K562 (cell line): ENCODE measurements around the gene SEL1L. TPM values are rescaled to one million over a fixed set of nuclear protein-coding genes. Genes with fewer than 3 reads are reported as not detected.

Experiments
- ATAC-seq: fragments of 200-7000 bp; cut with Tn5 transposase; 3 replicates; pipeline ENCODE4 v1.9.1; 2020; ENCODE audit warnings: moderate library complexity
- BruUV-seq: library from RNA; stranded (reverse); fragments of 400-500 nt; replicated peaks from 2 replicates; lab custom pipeline; 2021; lab: Mats Ljungman, UMichigan
- CTCF ChIA-PET: fragments of 300-600 bp; formaldehyde crosslinking; extraction: SDS; loops from one replicate; lab custom pipeline; 2021; ENCODE audit warnings: low intra/inter-chr PET ratio; lab: Yijun Ruan, JAX
- POLR2A ChIA-PET: fragments of 300-600, 350-650 bp; sonication (Branson Sonifier 250); formaldehyde crosslinking; extraction: SDS; loops from one replicate; lab custom pipeline; 2021; ENCODE audit warnings: antibody characterized with exemption, inconsistent platforms; lab: Yijun Ruan, JAX
- DNase-seq, 4 experiments: peaks; one replicate each; pipeline versions ENCODE4 v3.0.0 to v3.0.0-alpha.2; 2011 to 2018; ENCODE audit warnings: low spot score in 3 of 4, mixed read lengths in 3 of 4; ENCODE audit errors: extremely low read depth in 1 of 4
- FAIRE-seq: peaks from 2 replicates; lab custom pipeline; 2011; peaks lifted over from hg19 to GRCh38; lab: Jason Lieb, UNC
- H2AFZ ChIP-seq: 2 replicates; pipeline ENCODE4 v1.6.0; 2011; ENCODE audit warnings: low read depth, low read length, control low read depth, inconsistent platforms
- H3K27ac ChIP-seq: fragments of 200-600 bp; 3 replicates; pipeline ENCODE4 v1.8.0; 2011; ENCODE audit warnings: low read depth, mild to moderate bottlenecking, control low read depth, inconsistent platforms, low read length, moderate library complexity, mixed read lengths; ENCODE audit errors: extremely low read depth
- H3K27me3 ChIP-seq, 2 experiments: fragments of 300-600 bp in 1 of 2; 2 replicates in 1 of 2; 3 replicates in 1 of 2; pipeline versions ENCODE4 v1.6.0 to v1.8.0; 2011; ENCODE audit warnings: inconsistent platforms in 2 of 2, low read length in 2 of 2, mild to moderate bottlenecking in 1 of 2, mixed read lengths in 1 of 2, moderate library complexity in 1 of 2; ENCODE audit not compliant: control insufficient read depth in 2 of 2, insufficient read depth in 2 of 2
- H3K36me3 ChIP-seq: fragments of 300-600 bp; 3 replicates; pipeline ENCODE4 v1.8.0; 2011; ENCODE audit warnings: mild to moderate bottlenecking, low read length, inconsistent platforms; ENCODE audit not compliant: control insufficient read depth, insufficient read depth
- H3K4me1 ChIP-seq, 2 experiments: fragments of 200-600 bp in 1 of 2; replicated peaks in 1 of 2; 2 replicates in 1 of 2; 3 replicates in 1 of 2; pipeline versions ENCODE4 v1.5.1 to v1.8.0; 2011; ENCODE audit warnings: inconsistent platforms in 2 of 2, low read length in 2 of 2, mild to moderate bottlenecking in 1 of 2, mixed read lengths in 1 of 2, moderate library complexity in 1 of 2; ENCODE audit not compliant: control insufficient read depth in 2 of 2, insufficient read depth in 2 of 2
- H3K4me2 ChIP-seq: 2 replicates; pipeline ENCODE4 v1.6.1; 2011; ENCODE audit warnings: low read length, control low read depth, inconsistent platforms, mixed read lengths; ENCODE audit not compliant: insufficient read depth
- H3K4me3 ChIP-seq: fragments of 200-600 bp; sonication (generic), shearing (Covaris generic); 2 replicates; pipeline ENCODE4 v1.5.1; 2016; ENCODE audit warnings: control low read depth, inconsistent platforms
- H3K79me2 ChIP-seq: fragments of 200-600 bp; 3 replicates; pipeline ENCODE4 v1.8.0; 2011; ENCODE audit warnings: low read length, inconsistent platforms; ENCODE audit not compliant: control insufficient read depth, insufficient read depth
- H3K9ac ChIP-seq, 2 experiments: 2 replicates each; pipeline versions ENCODE4 v1.6.0 to v1.6.1; 2011; ENCODE audit warnings: low read depth in 2 of 2, low read length in 2 of 2, control low read depth in 1 of 2, inconsistent platforms in 1 of 2, mild to moderate bottlenecking in 1 of 2, mixed read lengths in 1 of 2; ENCODE audit not compliant: insufficient read depth in 1 of 2
- H3K9me1 ChIP-seq: one replicate; pipeline ENCODE4 v1.6.0; 2011; ENCODE audit warnings: inconsistent platforms, mild to moderate bottlenecking, low read length, moderate library complexity; ENCODE audit not compliant: control insufficient read depth, insufficient read depth
- H3K9me3 ChIP-seq: replicated peaks from 2 replicates; pipeline ENCODE4 v1.5.1; 2011; ENCODE audit warnings: low read depth, low read length, inconsistent platforms; ENCODE audit not compliant: control insufficient read depth, insufficient read depth
- H4K20me1 ChIP-seq: replicated peaks from 2 replicates; pipeline ENCODE4 v1.6.1; 2011; ENCODE audit warnings: low read length, inconsistent platforms, mixed read lengths; ENCODE audit not compliant: control insufficient read depth, insufficient read depth
- CTBP1 ChIP-seq: fragments of 450-650 bp; IDR thresholded peaks from 2 replicates; pipeline ENCODE4 v1.6.1; 2016; ENCODE audit warnings: borderline replicate concordance
- E2F6 ChIP-seq, 2 experiments: IDR thresholded peaks; 2 replicates each; pipeline ENCODE4 v1.6.1; 2011; ENCODE audit warnings: borderline replicate concordance in 1 of 2, control low read depth in 1 of 2, low read depth in 1 of 2, low read length in 1 of 2, mild to moderate bottlenecking in 1 of 2, mixed read lengths in 1 of 2, moderate library complexity in 1 of 2; ENCODE audit not compliant: insufficient read depth in 1 of 2, insufficient read length in 1 of 2, poor library complexity in 1 of 2, severe bottlenecking in 1 of 2; ENCODE audit errors: extremely low read depth in 1 of 2
- HEY1 ChIP-seq: fragments of 250-450 bp; sonication (Bioruptor Pico); IDR thresholded peaks from 2 replicates; pipeline ENCODE4 v1.5.0; 2020; ENCODE audit warnings: mild to moderate bottlenecking, moderate library complexity, borderline replicate concordance
- KDM1A ChIP-seq, 2 experiments: fragments of 450-650 bp; IDR thresholded peaks; 2 replicates each; pipeline ENCODE4 v1.6.1; 2016; ENCODE audit warnings: mild to moderate bottlenecking in 2 of 2
- KDM2B ChIP-seq: fragments of 250-450 bp; sonication (Bioruptor Pico); IDR thresholded peaks from 2 replicates; pipeline ENCODE4 v1.8.0; 2021; ENCODE audit warnings: mild to moderate bottlenecking, moderate library complexity
- MAFK ChIP-seq: IDR thresholded peaks from 2 replicates; pipeline ENCODE4 v1.6.1; 2011; ENCODE audit warnings: low read length, improper control_type of control experiment
- MAZ ChIP-seq, 2 experiments: fragments of 450-650 bp in 1 of 2; sonication (generic) in 1 of 2; formaldehyde crosslinking; IDR thresholded peaks in 1 of 2; conservative IDR thresholded peaks in 1 of 2; 2 replicates each; pipeline versions ENCODE4 v1.4.0 to v1.5.0; 2020; ENCODE audit warnings: mild to moderate bottlenecking in 1 of 2, missing genetic modification reagents in 1 of 2
- MBD1 ChIP-seq: fragments of 250-450 bp; sonication (Bioruptor Pico); IDR thresholded peaks from 2 replicates; pipeline ENCODE4 v1.8.0; 2022; ENCODE audit warnings: inconsistent platforms
- MEF2D ChIP-seq: conservative IDR thresholded peaks from 2 replicates; pipeline ENCODE4 v1.6.1; 2016; ENCODE audit warnings: low read depth, missing genetic modification characterization, missing compliant biosample characterization
- NR2F6 ChIP-seq: fragments of 450-650 bp; formaldehyde crosslinking; IDR thresholded peaks from 2 replicates; pipeline ENCODE4 v1.4.0; 2020; ENCODE audit warnings: mild to moderate bottlenecking
- RUNX1 ChIP-seq: sonication (generic); IDR thresholded peaks from 2 replicates; pipeline ENCODE4 v1.6.1; 2016; ENCODE audit warnings: antibody characterized with exemption, low read depth
- TCF15 ChIP-seq: fragments of 250-450 bp; sonication (Bioruptor Pico); IDR thresholded peaks from 2 replicates; pipeline ENCODE4 v1.8.0; 2022; ENCODE audit warnings: moderate library complexity, mild to moderate bottlenecking, inconsistent platforms
- TOE1 ChIP-seq, 2 experiments: fragments of 450-650 bp in 1 of 2; sonication (generic) in 1 of 2; formaldehyde crosslinking in 1 of 2; IDR thresholded peaks; 2 replicates each; pipeline versions ENCODE4 v1.7.1 to v1.8.0; 2016 to 2022; ENCODE audit warnings: borderline replicate concordance in 2 of 2, mild to moderate bottlenecking in 2 of 2, antibody characterized with exemption in 1 of 2, inconsistent platforms in 1 of 2, low read depth in 1 of 2, missing genetic modification reagents in 1 of 2, moderate library complexity in 1 of 2
- ZNF165 ChIP-seq: fragments of 250-450 bp; sonication (Bioruptor Pico); IDR thresholded peaks from 2 replicates; pipeline ENCODE4 v1.4.0; 2020; ENCODE audit warnings: borderline replicate concordance
- ZNF282 ChIP-seq: sonication (generic); formaldehyde crosslinking; IDR thresholded peaks from 2 replicates; pipeline ENCODE4 v1.8.1; 2023; ENCODE audit warnings: missing genetic modification reagents
- ZNF398 ChIP-seq: fragments of 250-450 bp; sonication (Bioruptor Pico); IDR thresholded peaks from 2 replicates; pipeline ENCODE4 v1.8.0; 2021; ENCODE audit warnings: moderate library complexity, mild to moderate bottlenecking, inconsistent platforms
- ZNF75A ChIP-seq: fragments of 450-650 bp; formaldehyde crosslinking; IDR thresholded peaks from 2 replicates; pipeline ENCODE4 v1.4.0; 2020; ENCODE audit warnings: mild to moderate bottlenecking
- WGBS: fragments of 100-300 bp; shearing (Covaris generic); methylation state at CpG from one replicate; pipeline ENCODE4 v1.1.6; 2016; ENCODE audit warnings: low coverage, mixed read lengths; ENCODE audit not compliant: insufficient coverage; ENCODE audit errors: missing lambda C conversion rate; 5-methylcytosine and 5-hydroxymethylcytosine counted together
- in situ Hi-C: fragments of 300-500 bp; cut with MboI; formaldehyde crosslinking; loops from 4 replicates; pipeline ENCODE4 v1.15.0; 2018; ENCODE audit warnings: inconsistent platforms, mixed read lengths
- intact Hi-C: fragments of 100-400 bp; cut with micrococcal nuclease; formaldehyde crosslinking; loops from 2 replicates; pipeline ENCODE4 v1.14.2; 2022
- polyA plus RNA-seq, 8 experiments: library from polyadenylated mRNA; depleted of rRNA in 4 of 8; stranded (reverse) in 5 of 8; unstranded in 3 of 8; fragments of >200 nt; fragmentation: Nextera tagmentation in 2 of 8; fragmentation: Illumina TruSeq in 1 of 8; extraction: Ambion mirVana in 2 of 8; extraction: Trizol in 1 of 8; gene quantifications; 2 replicates each; pipeline versions ENCODE4 v1.2.1 to v1.2.3, GENCODE V29; 2011 to 2014; ENCODE audit warnings: inconsistent platforms in 1 of 8, missing spikeins in 1 of 8
- total RNA-seq, 7 experiments: library from RNA; depleted of rRNA in 6 of 7; stranded (reverse); fragments of >200 nt in 6 of 7; fragmentation: Illumina TruSeq in 2 of 7; extraction: Trizol in 2 of 7; gene quantifications; 2 replicates each; pipeline versions ENCODE4 v1.2.1 to v1.2.3, GENCODE V29; 2011 to 2021; ENCODE audit warnings: low replicate concordance in 1 of 7

The SEL1L gene
- total and polyA plus RNA-seq, 9 of the 15 experiments (the other 6 are each of a cell fraction or from before 2014, with no cell fraction given), result 7.7 to 21.1 (median 13.6) TPM

- intact Hi-C loops (no loop called here), in situ Hi-C loops (no loop called here)
- no peak for TF ChIP-seq MBD1 (CRISPR knock-in tag)
- no peak for TF ChIP-seq ZNF165 (CRISPR knock-in tag)
- no peak for TF ChIP-seq TCF15 (CRISPR knock-in tag)
- no peak for TF ChIP-seq ZNF282 (CRISPR knock-in tag)
- no peak for TF ChIP-seq MAFK
- no peak for TF ChIP-seq HEY1 (CRISPR knock-in tag)
- no peak for TF ChIP-seq MAZ (CRISPR knock-in tag; conservative IDR thresholded peaks at IDR 0.05 in 1 of 2, IDR thresholded peaks at IDR 0.05 in 1 of 2)
- TF ChIP-seq KDM2B (CRISPR knock-in tag), result no peak
- no peak for TF ChIP-seq ZNF398 (CRISPR knock-in tag)
- TF ChIP-seq KDM1A (IDR thresholded peaks at IDR 0.05), result no peak
- no peak for TF ChIP-seq E2F6 (IDR thresholded peaks at IDR 0.05; ENCODE audit: borderline replicate concordance in 1 of 2, extremely low read depth in 1 of 2, insufficient read depth in 1 of 2, insufficient read length in 1 of 2, low read depth in 1 of 2, low read length in 1 of 2, poor library complexity in 1 of 2, severe bottlenecking in 1 of 2)
- no peak for TF ChIP-seq TOE1 (IDR thresholded peaks at IDR 0.05; ENCODE audit: borderline replicate concordance)
- TF ChIP-seq TOE1 (CRISPR knock-in tag; IDR thresholded peaks at IDR 0.05; ENCODE audit: borderline replicate concordance, low read depth), result no peak
- no peak for TF ChIP-seq NR2F6 (CRISPR knock-in tag)
- no peak for TF ChIP-seq ZNF75A (CRISPR knock-in tag)
- TF ChIP-seq MEF2D (tag), result no peak
- no peak for TF ChIP-seq RUNX1
- no peak for TF ChIP-seq CTBP1
These were observed 22.0 kb upstream of the SEL1L start for GRCh38 chr14:81555684-81556083.

More at GRCh38 chr14:81555684-81556083, 22.0 kb upstream of the SEL1L start:
- Histone ChIP-seq H3K27ac (no peak overlapping the region), H3K9me1 (no peaks in the 10 kb centered on the region), H4K20me1 (no peaks in the 10 kb centered on the region), H3K9me3 (no peaks in the 10 kb centered on the region), H3K4me2 (no peak overlapping the region), H3K9ac (no peak overlapping the region), H3K4me1 (no peaks in the 10 kb centered on the region; a peak in 1 of 5 replicates), H3K4me3 (no peak overlapping the region), H3K27me3 (no peaks in the 10 kb centered on the region), H3K79me2 (no peaks in the 10 kb centered on the region), H3K36me3 (no peaks in the 10 kb centered on the region), H2AFZ (no peak overlapping the region)
- ChIA-PET POLR2A (no interaction called here), CTCF (no interaction called here)
- ATAC-seq (no peak), FAIRE-seq (no peak), DNase-seq (no peak)
- BruUV-seq, result no TSS peak
- WGBS, result 3% methylated on average over 2 of the region's 2 CpGs
